H1 (cell line): ENCODE measurements around the gene MMP21.

Experiments used
- EZH2 ChIP-seq: fragments of 200-600 bp; sonication (generic); IDR thresholded peaks from 2 replicates; pipeline ENCODE4 v1.7.1; 2012; ENCODE audit warnings: low read depth, mild to moderate bottlenecking, moderate library complexity, low read length, inconsistent platforms; ENCODE audit not compliant: severe bottlenecking
- JUN ChIP-seq: IDR thresholded peaks from 2 replicates; pipeline ENCODE4 v1.6.1; 2011; ENCODE audit warnings: low read depth, mild to moderate bottlenecking, improper control_type of control experiment, low read length
- JUND ChIP-seq: IDR thresholded peaks from 2 replicates; pipeline ENCODE4 v1.6.1; 2011; ENCODE audit warnings: mild to moderate bottlenecking, improper control_type of control experiment, low read length
- POLR2AphosphoS5 ChIP-seq: IDR thresholded peaks from 2 replicates; pipeline ENCODE4 v1.6.1; 2011; ENCODE audit warnings: low read depth, low read length
- RXRA ChIP-seq: IDR thresholded peaks from 2 replicates; pipeline ENCODE4 v1.6.1; 2011; ENCODE audit warnings: low read depth, mild to moderate bottlenecking, low read length, moderate library complexity; ENCODE audit not compliant: insufficient read depth
- TF ChIP-seq, protein P1 (sequence below), 3 experiments: IDR thresholded peaks; 1 replicate in 2 of 3; 2 replicates in 1 of 3; pipeline versions ENCODE4 v1.5.1 to v1.6.1; 2011; ENCODE audit warnings: low read length in 3 of 3, mild to moderate bottlenecking in 3 of 3, inconsistent platforms in 2 of 3, low read depth in 1 of 3, moderate library complexity in 1 of 3; ENCODE audit not compliant: insufficient read depth in 1 of 3; ENCODE audit errors: control extremely low read depth in 1 of 3
- TF ChIP-seq, protein P2 (sequence below): fragments of 300-600 bp; sonication (generic); IDR thresholded peaks from 2 replicates; pipeline ENCODE4 v1.7.1; 2012; ENCODE audit warnings: low read length, moderate library complexity, mild to moderate bottlenecking, inconsistent platforms; ENCODE audit not compliant: insufficient replicate concordance

DNA sequence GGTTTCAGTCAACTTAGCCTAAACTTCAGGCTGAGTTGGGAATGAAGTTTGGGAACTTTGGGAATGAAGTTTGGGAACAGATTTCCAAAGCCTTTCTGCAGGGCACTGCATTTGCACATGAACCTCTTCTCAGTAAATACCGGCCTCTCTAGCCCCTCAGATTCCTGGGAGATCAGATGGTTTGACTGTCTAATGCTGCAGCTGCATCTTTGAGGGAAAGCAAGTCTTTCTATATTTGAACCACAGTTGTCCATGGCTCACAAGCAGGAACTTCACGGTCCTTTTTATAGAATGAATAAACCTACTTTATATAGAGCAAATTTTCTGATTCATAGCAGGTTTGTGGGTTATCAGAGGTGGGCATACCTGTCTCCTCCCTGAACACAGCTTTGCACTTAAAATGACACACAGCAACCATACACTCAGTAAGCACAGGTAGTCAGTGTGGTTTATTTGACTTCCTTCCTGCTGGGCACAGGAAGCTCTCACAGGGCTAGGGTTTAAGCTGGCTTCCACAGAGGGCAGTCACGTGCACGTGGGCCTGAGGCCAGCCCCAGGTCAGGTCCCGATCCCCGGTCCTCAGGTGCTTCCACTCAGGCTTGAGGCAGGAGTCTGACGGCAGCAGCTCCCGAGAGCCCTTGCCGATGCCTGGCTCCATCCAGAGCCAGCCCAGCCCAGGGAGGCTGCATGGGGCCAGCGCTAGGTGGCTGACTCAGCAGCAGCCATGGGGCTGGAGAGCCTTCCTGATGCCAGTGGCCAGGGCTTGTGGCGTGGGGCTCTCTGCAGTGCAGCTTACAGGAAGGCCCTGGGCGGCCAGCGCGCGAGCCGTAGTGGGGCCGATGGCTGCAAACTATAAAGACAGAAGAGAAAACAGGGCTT, 12.8 kb upstream of the MMP21 start:
- TF ChIP-seq RXRA (no peak), EZH2 (no peak), JUND (no peak), POLR2AphosphoS5 (no peak), JUN (no peak)
- TF ChIP-seq, protein P1, sequence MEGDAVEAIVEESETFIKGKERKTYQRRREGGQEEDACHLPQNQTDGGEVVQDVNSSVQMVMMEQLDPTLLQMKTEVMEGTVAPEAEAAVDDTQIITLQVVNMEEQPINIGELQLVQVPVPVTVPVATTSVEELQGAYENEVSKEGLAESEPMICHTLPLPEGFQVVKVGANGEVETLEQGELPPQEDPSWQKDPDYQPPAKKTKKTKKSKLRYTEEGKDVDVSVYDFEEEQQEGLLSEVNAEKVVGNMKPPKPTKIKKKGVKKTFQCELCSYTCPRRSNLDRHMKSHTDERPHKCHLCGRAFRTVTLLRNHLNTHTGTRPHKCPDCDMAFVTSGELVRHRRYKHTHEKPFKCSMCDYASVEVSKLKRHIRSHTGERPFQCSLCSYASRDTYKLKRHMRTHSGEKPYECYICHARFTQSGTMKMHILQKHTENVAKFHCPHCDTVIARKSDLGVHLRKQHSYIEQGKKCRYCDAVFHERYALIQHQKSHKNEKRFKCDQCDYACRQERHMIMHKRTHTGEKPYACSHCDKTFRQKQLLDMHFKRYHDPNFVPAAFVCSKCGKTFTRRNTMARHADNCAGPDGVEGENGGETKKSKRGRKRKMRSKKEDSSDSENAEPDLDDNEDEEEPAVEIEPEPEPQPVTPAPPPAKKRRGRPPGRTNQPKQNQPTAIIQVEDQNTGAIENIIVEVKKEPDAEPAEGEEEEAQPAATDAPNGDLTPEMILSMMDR (IDR thresholded peaks at IDR 0.05; ENCODE audit: control extremely low read depth in 1 of 3, insufficient read depth in 1 of 3, low read depth in 1 of 3, low read length in 3 of 3), result peak in 1 of 3 experiments; percentile 8; a peak in 1 of 4 replicates
- TF ChIP-seq, protein P2, sequence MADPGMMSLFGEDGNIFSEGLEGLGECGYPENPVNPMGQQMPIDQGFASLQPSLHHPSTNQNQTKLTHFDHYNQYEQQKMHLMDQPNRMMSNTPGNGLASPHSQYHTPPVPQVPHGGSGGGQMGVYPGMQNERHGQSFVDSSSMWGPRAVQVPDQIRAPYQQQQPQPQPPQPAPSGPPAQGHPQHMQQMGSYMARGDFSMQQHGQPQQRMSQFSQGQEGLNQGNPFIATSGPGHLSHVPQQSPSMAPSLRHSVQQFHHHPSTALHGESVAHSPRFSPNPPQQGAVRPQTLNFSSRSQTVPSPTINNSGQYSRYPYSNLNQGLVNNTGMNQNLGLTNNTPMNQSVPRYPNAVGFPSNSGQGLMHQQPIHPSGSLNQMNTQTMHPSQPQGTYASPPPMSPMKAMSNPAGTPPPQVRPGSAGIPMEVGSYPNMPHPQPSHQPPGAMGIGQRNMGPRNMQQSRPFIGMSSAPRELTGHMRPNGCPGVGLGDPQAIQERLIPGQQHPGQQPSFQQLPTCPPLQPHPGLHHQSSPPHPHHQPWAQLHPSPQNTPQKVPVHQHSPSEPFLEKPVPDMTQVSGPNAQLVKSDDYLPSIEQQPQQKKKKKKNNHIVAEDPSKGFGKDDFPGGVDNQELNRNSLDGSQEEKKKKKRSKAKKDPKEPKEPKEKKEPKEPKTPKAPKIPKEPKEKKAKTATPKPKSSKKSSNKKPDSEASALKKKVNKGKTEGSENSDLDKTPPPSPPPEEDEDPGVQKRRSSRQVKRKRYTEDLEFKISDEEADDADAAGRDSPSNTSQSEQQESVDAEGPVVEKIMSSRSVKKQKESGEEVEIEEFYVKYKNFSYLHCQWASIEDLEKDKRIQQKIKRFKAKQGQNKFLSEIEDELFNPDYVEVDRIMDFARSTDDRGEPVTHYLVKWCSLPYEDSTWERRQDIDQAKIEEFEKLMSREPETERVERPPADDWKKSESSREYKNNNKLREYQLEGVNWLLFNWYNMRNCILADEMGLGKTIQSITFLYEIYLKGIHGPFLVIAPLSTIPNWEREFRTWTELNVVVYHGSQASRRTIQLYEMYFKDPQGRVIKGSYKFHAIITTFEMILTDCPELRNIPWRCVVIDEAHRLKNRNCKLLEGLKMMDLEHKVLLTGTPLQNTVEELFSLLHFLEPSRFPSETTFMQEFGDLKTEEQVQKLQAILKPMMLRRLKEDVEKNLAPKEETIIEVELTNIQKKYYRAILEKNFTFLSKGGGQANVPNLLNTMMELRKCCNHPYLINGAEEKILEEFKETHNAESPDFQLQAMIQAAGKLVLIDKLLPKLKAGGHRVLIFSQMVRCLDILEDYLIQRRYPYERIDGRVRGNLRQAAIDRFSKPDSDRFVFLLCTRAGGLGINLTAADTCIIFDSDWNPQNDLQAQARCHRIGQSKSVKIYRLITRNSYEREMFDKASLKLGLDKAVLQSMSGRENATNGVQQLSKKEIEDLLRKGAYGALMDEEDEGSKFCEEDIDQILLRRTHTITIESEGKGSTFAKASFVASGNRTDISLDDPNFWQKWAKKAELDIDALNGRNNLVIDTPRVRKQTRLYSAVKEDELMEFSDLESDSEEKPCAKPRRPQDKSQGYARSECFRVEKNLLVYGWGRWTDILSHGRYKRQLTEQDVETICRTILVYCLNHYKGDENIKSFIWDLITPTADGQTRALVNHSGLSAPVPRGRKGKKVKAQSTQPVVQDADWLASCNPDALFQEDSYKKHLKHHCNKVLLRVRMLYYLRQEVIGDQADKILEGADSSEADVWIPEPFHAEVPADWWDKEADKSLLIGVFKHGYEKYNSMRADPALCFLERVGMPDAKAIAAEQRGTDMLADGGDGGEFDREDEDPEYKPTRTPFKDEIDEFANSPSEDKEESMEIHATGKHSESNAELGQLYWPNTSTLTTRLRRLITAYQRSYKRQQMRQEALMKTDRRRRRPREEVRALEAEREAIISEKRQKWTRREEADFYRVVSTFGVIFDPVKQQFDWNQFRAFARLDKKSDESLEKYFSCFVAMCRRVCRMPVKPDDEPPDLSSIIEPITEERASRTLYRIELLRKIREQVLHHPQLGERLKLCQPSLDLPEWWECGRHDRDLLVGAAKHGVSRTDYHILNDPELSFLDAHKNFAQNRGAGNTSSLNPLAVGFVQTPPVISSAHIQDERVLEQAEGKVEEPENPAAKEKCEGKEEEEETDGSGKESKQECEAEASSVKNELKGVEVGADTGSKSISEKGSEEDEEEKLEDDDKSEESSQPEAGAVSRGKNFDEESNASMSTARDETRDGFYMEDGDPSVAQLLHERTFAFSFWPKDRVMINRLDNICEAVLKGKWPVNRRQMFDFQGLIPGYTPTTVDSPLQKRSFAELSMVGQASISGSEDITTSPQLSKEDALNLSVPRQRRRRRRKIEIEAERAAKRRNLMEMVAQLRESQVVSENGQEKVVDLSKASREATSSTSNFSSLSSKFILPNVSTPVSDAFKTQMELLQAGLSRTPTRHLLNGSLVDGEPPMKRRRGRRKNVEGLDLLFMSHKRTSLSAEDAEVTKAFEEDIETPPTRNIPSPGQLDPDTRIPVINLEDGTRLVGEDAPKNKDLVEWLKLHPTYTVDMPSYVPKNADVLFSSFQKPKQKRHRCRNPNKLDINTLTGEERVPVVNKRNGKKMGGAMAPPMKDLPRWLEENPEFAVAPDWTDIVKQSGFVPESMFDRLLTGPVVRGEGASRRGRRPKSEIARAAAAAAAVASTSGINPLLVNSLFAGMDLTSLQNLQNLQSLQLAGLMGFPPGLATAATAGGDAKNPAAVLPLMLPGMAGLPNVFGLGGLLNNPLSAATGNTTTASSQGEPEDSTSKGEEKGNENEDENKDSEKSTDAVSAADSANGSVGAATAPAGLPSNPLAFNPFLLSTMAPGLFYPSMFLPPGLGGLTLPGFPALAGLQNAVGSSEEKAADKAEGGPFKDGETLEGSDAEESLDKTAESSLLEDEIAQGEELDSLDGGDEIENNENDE, result no peak
